ENCODE data around the gene ADAM17. TPM values are rescaled to one million over a fixed set of nuclear protein-coding genes. Genes with fewer than 3 reads are reported as not detected.
A peak's percentile ranks its signal among the peaks of the same experiment; 100 is the strongest.

ADAM17 gene
- total RNA-seq, 1 donor from 2014 or later, result 28.1 TPM

DNA sequence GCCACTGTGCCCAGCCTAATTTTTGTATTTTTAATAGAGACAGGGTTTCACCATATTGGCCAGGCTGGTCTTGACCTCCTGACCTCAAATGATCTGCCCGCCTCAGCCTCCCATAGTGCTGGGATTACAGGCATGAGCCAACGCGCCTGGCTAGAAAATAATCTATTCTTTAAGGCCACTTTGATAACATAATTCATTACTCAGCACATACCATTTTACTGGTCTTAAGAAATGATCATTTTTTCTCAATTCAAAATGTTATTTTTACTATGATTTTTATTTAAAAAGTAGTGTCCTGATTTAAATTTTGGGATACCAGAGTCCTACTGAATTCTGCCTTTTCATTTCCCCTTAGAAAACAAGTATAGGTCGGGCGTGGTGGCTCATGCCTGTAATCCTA lies 27.0 kb upstream of the ADAM17 start:
- TF ChIP-seq, protein P1, sequence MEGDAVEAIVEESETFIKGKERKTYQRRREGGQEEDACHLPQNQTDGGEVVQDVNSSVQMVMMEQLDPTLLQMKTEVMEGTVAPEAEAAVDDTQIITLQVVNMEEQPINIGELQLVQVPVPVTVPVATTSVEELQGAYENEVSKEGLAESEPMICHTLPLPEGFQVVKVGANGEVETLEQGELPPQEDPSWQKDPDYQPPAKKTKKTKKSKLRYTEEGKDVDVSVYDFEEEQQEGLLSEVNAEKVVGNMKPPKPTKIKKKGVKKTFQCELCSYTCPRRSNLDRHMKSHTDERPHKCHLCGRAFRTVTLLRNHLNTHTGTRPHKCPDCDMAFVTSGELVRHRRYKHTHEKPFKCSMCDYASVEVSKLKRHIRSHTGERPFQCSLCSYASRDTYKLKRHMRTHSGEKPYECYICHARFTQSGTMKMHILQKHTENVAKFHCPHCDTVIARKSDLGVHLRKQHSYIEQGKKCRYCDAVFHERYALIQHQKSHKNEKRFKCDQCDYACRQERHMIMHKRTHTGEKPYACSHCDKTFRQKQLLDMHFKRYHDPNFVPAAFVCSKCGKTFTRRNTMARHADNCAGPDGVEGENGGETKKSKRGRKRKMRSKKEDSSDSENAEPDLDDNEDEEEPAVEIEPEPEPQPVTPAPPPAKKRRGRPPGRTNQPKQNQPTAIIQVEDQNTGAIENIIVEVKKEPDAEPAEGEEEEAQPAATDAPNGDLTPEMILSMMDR (conservative IDR thresholded peaks at IDR 0.05; ENCODE audit: low read depth, low read length), result no peak

DNA sequence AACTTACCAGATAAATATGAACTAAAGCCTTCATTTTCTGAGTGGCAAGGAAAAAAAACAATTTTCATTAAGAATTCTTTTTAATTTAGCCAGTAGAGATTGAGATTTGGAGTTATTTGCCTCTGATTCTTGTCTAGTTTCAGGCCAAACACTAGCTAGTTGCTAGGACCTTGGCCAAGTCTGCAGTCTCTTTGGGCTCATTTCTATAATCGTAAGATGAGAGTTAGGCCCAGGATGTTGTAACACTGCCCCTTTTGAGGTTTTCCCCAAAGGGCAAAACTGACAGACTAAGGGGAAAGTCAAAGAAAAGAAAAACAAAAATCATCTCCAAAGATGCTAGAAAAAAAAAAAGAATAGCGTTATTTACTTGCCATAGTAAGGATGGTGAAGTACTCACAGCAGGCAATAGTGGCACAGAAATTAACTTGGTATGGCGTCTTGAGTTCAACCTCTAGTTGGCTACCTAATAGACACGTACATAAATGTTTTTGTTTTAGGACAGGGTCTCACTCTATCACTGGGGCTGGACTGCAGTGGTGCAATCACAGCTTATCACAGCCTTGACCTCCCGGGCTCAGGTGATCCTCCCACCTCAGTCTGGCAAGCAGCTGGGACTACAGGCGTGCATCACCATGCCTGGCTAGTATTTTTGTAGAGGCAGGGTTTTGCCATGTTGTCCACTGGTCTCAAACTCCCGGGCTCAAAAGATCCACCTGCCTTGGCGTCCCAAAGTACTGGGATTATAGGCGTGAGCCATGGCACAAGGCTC lies 23.0 kb upstream of the ADAM17 start:
- no peak for DNase-seq (ENCODE audit: low read depth)
- TF ChIP-seq, protein P1 (conservative IDR thresholded peaks at IDR 0.05; ENCODE audit: low read depth, low read length), result no peak
- H3K4me3 ChIP-seq (ENCODE audit: low read depth, low read length), result no peak overlapping the region

More for the DNA sequence above, 27.0 kb upstream of the ADAM17 start:
- H3K4me3 ChIP-seq (ENCODE audit: low read depth, low read length), result no peak overlapping the region
- no peak for DNase-seq (ENCODE audit: low read depth)

DNA sequence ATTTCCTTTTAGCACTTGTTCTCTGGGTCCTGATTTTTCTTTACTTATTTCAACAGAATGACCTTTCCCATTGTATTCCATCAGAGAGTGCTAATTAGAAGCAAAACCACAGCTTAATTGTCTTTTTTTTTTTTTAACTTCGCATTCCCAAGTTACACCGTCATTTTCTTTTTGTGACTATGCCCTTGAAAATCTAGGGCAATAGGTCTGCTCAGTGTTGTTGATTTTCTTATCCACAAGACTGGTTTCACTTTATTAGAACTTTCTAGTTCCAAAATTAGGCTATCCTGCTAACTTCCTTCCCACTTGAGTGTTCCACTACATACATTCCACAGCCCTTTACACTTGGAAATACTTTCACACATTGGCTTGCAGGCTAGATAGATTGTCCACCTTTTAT lies 18.7 kb upstream of the ADAM17 start:
- peak; percentile 68 for DNase-seq (ENCODE audit: low read depth)
- TF ChIP-seq, protein P1 (conservative IDR thresholded peaks at IDR 0.05; ENCODE audit: low read depth, low read length), result no peak
- H3K4me3 ChIP-seq (ENCODE audit: low read depth, low read length), result no peak overlapping the region

DNA sequence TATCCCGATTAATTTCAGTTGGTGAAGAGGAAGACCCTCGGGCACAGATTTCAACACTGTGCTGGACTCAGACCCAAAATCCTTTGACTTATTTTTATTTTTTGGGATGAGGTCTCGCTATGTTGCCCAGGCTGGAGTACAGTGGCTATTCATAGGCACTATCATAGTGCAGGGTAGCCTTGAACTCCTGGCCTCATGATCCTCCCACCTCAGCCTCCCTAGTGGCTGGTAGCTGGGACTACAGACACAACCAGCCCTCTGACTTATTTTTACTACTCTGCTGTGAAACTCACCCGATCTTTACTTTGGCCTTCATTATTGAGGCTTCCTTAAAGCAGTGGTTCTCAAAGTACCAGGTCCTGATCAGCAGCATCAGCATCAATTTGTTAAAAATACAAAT lies 18.2 kb upstream of the ADAM17 start:
- no peak overlapping the region for H3K4me3 ChIP-seq (ENCODE audit: low read depth, low read length)
- TF ChIP-seq, protein P1 (conservative IDR thresholded peaks at IDR 0.05; ENCODE audit: low read depth, low read length), result peak; percentile 22
- no peak for DNase-seq (ENCODE audit: low read depth)

DNA sequence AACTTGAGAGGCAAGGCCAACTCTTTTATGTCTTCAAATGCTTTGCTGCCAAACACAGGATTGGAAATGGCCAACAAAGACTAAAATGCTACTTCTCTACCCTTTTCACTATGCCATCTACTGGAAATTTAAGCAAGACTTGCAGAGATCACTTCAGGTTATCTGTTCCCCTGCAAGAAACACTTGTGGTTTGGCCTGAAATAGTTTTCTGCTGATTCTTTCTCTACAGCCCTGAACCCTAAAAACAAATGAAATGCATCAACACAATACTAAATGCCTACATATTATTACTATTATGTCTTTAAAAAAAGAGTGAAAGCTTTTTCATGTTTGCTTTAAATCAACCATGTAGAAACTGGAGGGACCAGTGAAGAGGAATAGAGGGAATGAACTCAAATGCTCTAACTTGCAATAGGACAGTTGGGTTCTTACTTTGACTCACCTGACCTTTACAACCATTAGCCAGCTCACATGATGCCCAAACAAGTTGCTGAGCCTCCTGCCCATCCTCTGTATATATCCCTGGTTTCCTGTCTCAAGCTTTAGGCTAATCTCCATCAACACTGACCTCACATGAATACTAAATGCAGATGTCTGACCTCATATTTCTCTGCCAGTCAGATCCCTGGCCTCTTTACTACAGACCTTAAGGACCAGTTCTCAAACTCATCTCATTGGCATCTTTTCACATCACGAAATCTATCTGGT lies 17.5 kb upstream of the ADAM17 start:
- no peak overlapping the region for H3K4me3 ChIP-seq (ENCODE audit: low read depth, low read length)
- DNase-seq (ENCODE audit: low read depth), result no peak
- TF ChIP-seq, protein P1 (conservative IDR thresholded peaks at IDR 0.05; ENCODE audit: low read depth, low read length), result no peak

DNA sequence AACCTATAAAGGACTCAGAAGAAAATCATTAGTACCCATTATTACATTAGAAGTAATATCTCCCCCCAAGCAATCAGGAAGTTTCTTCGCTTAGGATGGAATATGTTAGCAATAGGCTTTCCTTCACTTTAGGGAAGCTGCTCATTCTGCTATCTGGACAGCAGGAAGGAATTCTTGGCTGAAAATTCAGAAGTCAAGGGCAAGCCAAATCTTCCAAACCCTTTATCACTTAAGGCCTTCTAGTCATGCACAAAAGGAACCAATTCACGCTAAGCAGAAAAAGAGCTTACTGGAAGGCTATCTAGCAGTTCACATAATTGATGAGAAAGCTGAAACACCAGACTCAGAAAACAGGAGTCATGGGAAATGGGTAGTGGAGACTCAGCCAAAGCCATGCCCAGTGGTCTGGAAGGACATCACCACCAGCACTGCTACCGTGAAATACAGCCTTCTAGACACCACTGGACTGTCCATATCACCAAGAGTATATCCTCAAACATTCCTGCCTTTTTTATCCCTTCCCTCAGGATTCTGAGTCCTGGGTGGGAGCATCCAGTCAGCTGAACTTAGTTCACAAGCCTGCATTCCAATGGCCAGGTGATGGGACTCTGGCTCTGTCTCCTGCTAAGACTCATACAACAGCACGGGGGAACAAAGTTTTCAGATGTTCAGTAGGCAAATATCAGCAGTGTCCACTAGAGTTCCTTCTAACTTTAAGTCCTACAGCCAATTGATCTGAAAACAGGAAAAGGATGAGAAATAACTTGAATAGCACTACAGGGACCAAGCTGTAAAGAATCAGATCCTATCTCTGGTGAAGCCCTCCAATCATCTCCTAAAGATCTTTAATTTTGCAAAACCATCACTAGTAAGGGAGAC lies 14.8 kb upstream of the ADAM17 start:
- H3K4me3 ChIP-seq (ENCODE audit: low read depth, low read length), result no peak overlapping the region
- TF ChIP-seq, protein P1 (conservative IDR thresholded peaks at IDR 0.05; ENCODE audit: low read depth, low read length), result peak; percentile 17
- no peak for DNase-seq (ENCODE audit: low read depth)
